Heart left ventricle (tissue), 16 donors: ENCODE data around the gene GARIN5B. TPM values are rescaled to one million over a fixed set of nuclear protein-coding genes. Genes with fewer than 3 reads are reported as not detected.

Source experiments
- ATAC-seq, 4 donors: fragments of 200-7000 bp; cut with Tn5 transposase; one replicate each; pipeline ENCODE4 v1.9.1; 2020 to 2022; ENCODE audit warnings: moderate library complexity in 4 of 4, mild to moderate bottlenecking in 3 of 4, moderate number of reproducible peaks in 1 of 4
- DNase-seq, 5 donors: peaks; one replicate each; pipeline ENCODE4 v3.0.0-alpha.2; 2020
- H3K27ac ChIP-seq, 12 donors: fragments of 200-600 bp; sonication (generic) in 4 of 12; one replicate each; pipeline versions ENCODE4 v1.5.0 to v1.8.0; 2016 to 2022; ENCODE audit warnings: mild to moderate bottlenecking in 2 of 12
- H3K27me3 ChIP-seq, 9 donors: fragments of 200-600 bp; sonication (generic) in 2 of 9; one replicate each; pipeline versions ENCODE4 v1.5.1 to v1.8.0; 2016 to 2022; ENCODE audit warnings: mild to moderate bottlenecking in 3 of 9
- H3K36me3 ChIP-seq, 9 donors: fragments of 200-600 bp; sonication (generic) in 2 of 9; one replicate each; pipeline versions ENCODE4 v1.5.0 to v1.8.0; 2018 to 2022; ENCODE audit warnings: mild to moderate bottlenecking in 2 of 9
- H3K4me1 ChIP-seq, 12 donors: fragments of 200-600 bp; sonication (generic) in 4 of 12; one replicate each; pipeline versions ENCODE4 v1.5.0 to v1.8.0; 2016 to 2022; ENCODE audit warnings: mild to moderate bottlenecking in 3 of 12
- H3K4me3 ChIP-seq, 12 donors: fragments of 200-600 bp; sonication (generic) in 4 of 12; one replicate each; pipeline versions ENCODE4 v1.5.0 to v1.8.0; 2017 to 2022; ENCODE audit warnings: mild to moderate bottlenecking in 9 of 12, moderate library complexity in 4 of 12
- H3K9me3 ChIP-seq, 12 donors: fragments of 200-600 bp; sonication (generic) in 4 of 12; one replicate each; pipeline versions ENCODE4 v1.5.0 to v1.8.0; 2016 to 2022; ENCODE audit warnings: mild to moderate bottlenecking in 1 of 12
- CTCF ChIP-seq, 12 donors: fragments of 200-600 bp; sonication (generic) in 4 of 12; IDR thresholded peaks; one replicate each; pipeline versions ENCODE4 v1.5.0 to v1.8.0; 2018 to 2022; ENCODE audit warnings: antibody characterized with exemption in 12 of 12, mild to moderate bottlenecking in 5 of 12
- POLR2A ChIP-seq, 2 donors: fragments of 450-650 bp; IDR thresholded peaks; one replicate each; pipeline ENCODE4 v1.6.1; 2017; ENCODE audit warnings: antibody characterized with exemption in 2 of 2, mild to moderate bottlenecking in 2 of 2, moderate library complexity in 2 of 2
- WGBS, 4 donors: extraction: QIAGEN DNeasy Blood & Tissue Kit in 2 of 4; methylation state at CpG; one replicate each; pipeline versions ENCODE4 v1.1.5 to v1.1.7; 2013 to 2018; 5-methylcytosine and 5-hydroxymethylcytosine counted together
- intact Hi-C, 10 donors: fragments of 100-400 bp; cut with DNase I; formaldehyde crosslinking; loops; one replicate each; pipeline versions ENCODE4 v1.11.1 to v1.14.2; 2022
- polyA plus RNA-seq, 2 donors: library from polyadenylated mRNA; stranded (reverse); fragments of 200-250 nt; gene quantifications; one replicate each; pipeline ENCODE4 v1.2.3, GENCODE V29; 2013
- total RNA-seq, 9 donors: library from RNA; depleted of rRNA in 2 of 9; stranded (reverse); fragments of >200 nt in 2 of 9; fragmentation: NEBNext Ultra II Directional in 3 of 9; extraction: Animal tissue kit (Norgen Biotek cat#: 25700) in 3 of 9; gene quantifications; one replicate each; pipeline versions ENCODE4 v1.1.0 to v1.2.4, GENCODE V29; 2016 to 2023
- donor health status: ischemic (EF 13 %, LVEDD 7.1; RV severe dilation, severe dysfunction).
- donor health status: healthy with polysubstance abuse.
- donor health status: DM: no; HTN: yes; CAD: no.
- donor health status: DM: no; HTN: no; CAD: no.
- donor health status: ischemic (EF 25% LVEDD 6.9; RV normal size, moderate dysfunction).
- donor health status: ischemic (EF 25% LVEDD 5.7; RV mildly dilated, moderate dysfunction).
- donor health status: healthy.
- donor health status: DM: yes; HTN: yes; CAD: no.
- donor health status: ischemic (EF 35%, LVEDD 5.7; RV mildly dilated, moderate dysfunction).
- donor health status: nonischemic (EF 11% LVEDD 7.7; RV severe dilation, severe dysfunction).
- donor health status: DM: yes; HTN: yes; CAD: no.
- donor health status: PGD.
- donor health status: ischemic (EF 29% LVEDD 5.4; RV normal size, mild dysfunction).
- donor health status: nonischemic (EF 23%, LVEDD 6.1; RV moderate dilation, normal function).

The GARIN5B gene
- total and polyA plus RNA-seq, 11 donors, result not detected

- intact Hi-C loops, result loop anchor here in 4 of 10 donors (10.0 kb wide), 3 partner anchors 67 to 107 kb away; partner anchors contain the start of genes IL11 (in 2 of the 4), TMEM190 (in 2 of the 4), RPL28 (in 1 of the 4) and TMEM238 (in 1 of the 4)
- no peaks in the 10 kb centered on the region for H3K9me3 ChIP-seq
- peaks cover 0 to 37% (median 0%) of the 10 kb centered on the region in 9 donors for H3K36me3 ChIP-seq
- no peaks in the 10 kb centered on the region for H3K4me1 ChIP-seq
- no peaks in the 10 kb centered on the region for H3K27me3 ChIP-seq
- no peak for DNase-seq
- no peak overlapping the region for H3K27ac ChIP-seq
- WGBS, 4 donors, result 93 to 96% (median 95%) methylated on average over 4 to 11 of the region's 11 CpGs
- no peak for TF ChIP-seq POLR2A (IDR thresholded peaks at IDR 0.05)
- no peak for TF ChIP-seq CTCF (IDR thresholded peaks at IDR 0.05)
- no peak for ATAC-seq
- no peak overlapping the region for H3K4me3 ChIP-seq
Observed at GRCh38 chr19:55308281-55308680, 54.8 kb downstream of the GARIN5B start.

- ATAC-seq, result no peak
- no peak for TF ChIP-seq CTCF (IDR thresholded peaks at IDR 0.05)
- no peak for TF ChIP-seq POLR2A (IDR thresholded peaks at IDR 0.05)
- no peak for DNase-seq
- Histone ChIP-seq H3K27me3 (no peaks in the 10 kb centered on the region), H3K9me3 (no peaks in the 10 kb centered on the region), H3K4me1 (peaks cover 0 to 5% (median under 1%) of the 10 kb centered on the region in 12 donors), H3K4me3 (no peak overlapping the region), H3K36me3 (peaks cover 0 to 44% (median 0%) of the 10 kb centered on the region in 9 donors), H3K27ac (no peak overlapping the region)
- WGBS, 4 donors, result 86 to 94% (median 88%) methylated on average over 3 of the region's 3 CpGs
- intact Hi-C loops, result loop anchor here in 4 of 10 donors (10.0 kb wide), 3 partner anchors 68 to 108 kb away; partner anchors contain the start of genes IL11 (in 2 of the 4), TMEM190 (in 2 of the 4), RPL28 (in 1 of the 4) and TMEM238 (in 1 of the 4)
Observed at GRCh38 chr19:55306712-55307111, 56.3 kb downstream of the GARIN5B start.

DNA sequence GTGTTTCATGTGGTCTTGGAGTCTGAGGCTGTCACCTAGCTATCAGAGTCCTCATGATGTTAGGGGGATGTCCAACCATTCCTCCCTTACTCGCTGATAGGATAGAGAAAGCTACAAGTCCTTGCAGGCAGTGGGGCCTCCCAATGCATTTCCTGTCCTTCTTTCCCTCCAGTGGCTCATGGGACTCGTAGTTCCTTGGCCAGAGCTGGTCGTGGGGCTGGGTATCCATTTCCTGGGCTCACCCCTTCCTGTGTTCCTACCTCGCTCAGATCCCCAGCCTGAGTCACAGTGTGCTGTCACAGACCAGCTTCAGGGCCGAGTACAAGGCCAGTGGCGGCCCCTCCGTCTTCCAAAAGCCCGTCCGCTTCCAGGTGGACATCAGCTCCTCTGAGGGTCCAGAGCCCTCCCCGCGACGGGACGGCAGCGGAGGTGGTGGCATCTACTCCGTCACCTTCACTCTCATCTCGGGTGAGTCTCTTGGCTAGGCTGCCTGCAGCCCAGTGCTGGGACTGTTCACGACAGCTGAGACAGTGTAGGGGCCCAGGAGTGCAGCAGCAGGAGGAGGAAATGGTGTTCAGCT, 57.0 kb downstream of the GARIN5B start:
- intact Hi-C loops, result loop anchor here in 4 of 10 donors (10.0 kb wide), 3 partner anchors 69 to 109 kb away; partner anchors contain the start of genes IL11 (in 2 of the 4), TMEM190 (in 2 of the 4), RPL28 (in 1 of the 4) and TMEM238 (in 1 of the 4)
- DNase-seq, result no peak
- Histone ChIP-seq H3K27ac (no peak overlapping the region), H3K4me1 (peaks cover 0 to 10% (median 4%) of the 10 kb centered on the region in 12 donors), H3K9me3 (no peaks in the 10 kb centered on the region), H3K27me3 (no peaks in the 10 kb centered on the region), H3K36me3 (peaks cover 0 to 44% (median 0%) of the 10 kb centered on the region in 9 donors), H3K4me3 (no peak overlapping the region)
- TF ChIP-seq POLR2A (IDR thresholded peaks at IDR 0.05) (no peak), CTCF (IDR thresholded peaks at IDR 0.05) (no peak)
- no peak for ATAC-seq
- 91 to 94% (median 93%) methylated on average over 16 to 17 of the region's 17 CpGs for WGBS, 4 donors

DNA sequence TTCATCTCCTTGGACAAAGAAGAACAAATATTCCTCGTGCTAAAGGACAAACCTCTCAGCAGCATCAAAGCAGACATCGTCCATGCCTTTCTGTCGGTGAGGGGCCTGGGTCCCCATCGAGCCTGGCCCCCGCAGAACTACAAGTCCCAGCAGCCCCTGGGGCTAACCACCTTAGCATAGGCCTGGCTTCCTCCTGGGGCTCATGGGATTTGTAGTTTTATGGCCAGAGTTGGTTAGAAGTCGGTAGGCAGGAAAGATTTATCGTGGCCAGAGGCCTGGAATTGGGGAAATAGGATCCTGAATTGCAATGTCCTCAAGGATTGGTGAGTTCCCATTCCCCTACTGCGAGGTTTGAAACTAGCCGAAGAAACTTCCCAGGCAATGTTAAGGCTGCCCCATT, 57.6 kb downstream of the GARIN5B start:
- 81 to 85% (median 82%) methylated on average over 9 of the region's 9 CpGs for WGBS, 4 donors
- DNase-seq (peak in 1 of 5 donors; percentile 46), ATAC-seq (peak in 3 of 4 donors; percentile 57 to 68 (median 66))
- intact Hi-C loops, result loop anchor here in 4 of 10 donors (10.0 kb wide), 3 partner anchors 69 to 109 kb away; partner anchors contain the start of genes IL11 (in 2 of the 4), TMEM190 (in 2 of the 4), RPL28 (in 1 of the 4) and TMEM238 (in 1 of the 4)
- H3K9me3 ChIP-seq, result no peaks in the 10 kb centered on the region
- peaks cover 0 to 44% (median 0%) of the 10 kb centered on the region in 9 donors for H3K36me3 ChIP-seq
- peaks cover 0 to 10% (median 4%) of the 10 kb centered on the region in 12 donors for H3K4me1 ChIP-seq
- no peak for TF ChIP-seq POLR2A (IDR thresholded peaks at IDR 0.05)
- TF ChIP-seq CTCF (IDR thresholded peaks at IDR 0.05), result no peak
- no peak overlapping the region for H3K27ac ChIP-seq
- no peak overlapping the region for H3K4me3 ChIP-seq
- H3K27me3 ChIP-seq, result no peaks in the 10 kb centered on the region
